Measurements from ENCODE around the gene MARCHF3. TPM values are rescaled to one million over a fixed set of nuclear protein-coding genes. Genes with fewer than 3 reads are reported as not detected.

MARCHF3 gene
- total and polyA plus RNA-seq, 2 of the 13 experiments (the other 11 are each of a cell fraction or from before 2014, with no cell fraction given) = 4.8 to 11.9 TPM

DNA sequence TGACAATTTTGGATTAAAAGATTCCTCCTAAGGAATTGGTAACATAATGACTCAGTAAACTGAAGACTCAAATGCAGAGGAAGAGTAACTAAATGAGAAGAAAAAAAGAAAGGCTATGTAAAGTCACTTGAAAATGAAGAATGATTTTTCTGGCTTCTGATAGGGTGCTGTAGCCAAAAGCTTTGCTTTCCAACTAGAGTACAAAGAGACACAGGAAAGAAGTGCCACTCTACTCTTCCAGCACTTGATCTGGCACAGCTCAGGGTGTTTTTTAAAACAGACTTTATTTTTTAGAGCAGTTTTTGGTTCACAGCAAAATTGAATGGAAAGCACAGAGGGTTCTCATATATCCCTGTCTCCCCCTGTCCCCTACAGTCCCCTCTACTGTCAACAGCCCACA is 130.9 kb downstream of the MARCHF3 start (continued):
- TF ChIP-seq, protein P1, sequence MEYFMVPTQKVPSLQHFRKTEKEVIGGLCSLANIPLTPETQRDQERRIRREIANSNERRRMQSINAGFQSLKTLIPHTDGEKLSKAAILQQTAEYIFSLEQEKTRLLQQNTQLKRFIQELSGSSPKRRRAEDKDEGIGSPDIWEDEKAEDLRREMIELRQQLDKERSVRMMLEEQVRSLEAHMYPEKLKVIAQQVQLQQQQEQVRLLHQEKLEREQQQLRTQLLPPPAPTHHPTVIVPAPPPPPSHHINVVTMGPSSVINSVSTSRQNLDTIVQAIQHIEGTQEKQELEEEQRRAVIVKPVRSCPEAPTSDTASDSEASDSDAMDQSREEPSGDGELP (IDR thresholded peaks at IDR 0.05; ENCODE audit: borderline replicate concordance, low read depth) = no peak
- TF ChIP-seq ZNF629 (CRISPR knock-in tag; conservative IDR thresholded peaks at IDR 0.05) (no peak), ZNF530 (CRISPR knock-in tag; IDR thresholded peaks at IDR 0.05; ENCODE audit: low read depth) (no peak), ARNTL (CRISPR knock-in tag; IDR thresholded peaks at IDR 0.05) (no peak)
- TF ChIP-seq, protein P2, sequence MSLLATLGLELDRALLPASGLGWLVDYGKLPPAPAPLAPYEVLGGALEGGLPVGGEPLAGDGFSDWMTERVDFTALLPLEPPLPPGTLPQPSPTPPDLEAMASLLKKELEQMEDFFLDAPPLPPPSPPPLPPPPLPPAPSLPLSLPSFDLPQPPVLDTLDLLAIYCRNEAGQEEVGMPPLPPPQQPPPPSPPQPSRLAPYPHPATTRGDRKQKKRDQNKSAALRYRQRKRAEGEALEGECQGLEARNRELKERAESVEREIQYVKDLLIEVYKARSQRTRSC (CRISPR knock-in tag; IDR thresholded peaks at IDR 0.05; ENCODE audit: low read depth) = no peak

DNA sequence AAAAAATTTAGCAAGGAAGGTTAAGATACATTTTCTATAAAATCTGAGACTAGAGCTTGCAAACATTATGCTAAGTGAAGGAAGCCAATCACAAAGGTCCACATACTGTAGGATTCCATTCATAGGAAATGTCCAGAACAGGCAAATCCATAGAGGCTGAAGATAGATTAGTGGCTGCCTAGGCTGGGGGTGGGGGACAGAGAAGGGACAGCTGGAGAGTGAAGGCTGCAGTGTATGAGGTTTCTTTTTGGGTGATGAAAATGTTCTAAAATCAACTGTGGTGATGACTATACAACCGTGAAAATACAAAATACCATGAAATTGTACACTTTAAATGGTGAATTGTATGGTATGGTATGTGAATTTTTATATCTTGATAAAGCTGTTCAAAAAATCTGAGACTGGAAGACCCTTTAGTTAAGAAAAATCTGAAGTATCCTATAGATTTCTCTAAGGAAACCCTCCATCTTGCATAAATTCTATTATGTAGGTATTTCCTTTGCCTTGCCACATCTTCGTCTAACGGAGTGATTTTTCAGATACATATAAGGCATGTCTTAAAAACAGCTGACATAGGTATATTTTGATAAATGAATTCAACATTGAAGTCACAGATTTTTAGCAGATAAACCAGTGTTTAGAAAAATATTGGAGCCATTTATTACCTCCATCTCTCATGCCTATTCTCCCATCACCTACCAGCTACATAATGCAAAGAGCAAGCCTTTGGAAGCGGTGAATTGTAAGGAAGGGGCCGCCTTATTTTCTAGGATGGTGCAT is 132.3 kb downstream of the MARCHF3 start:
- Histone ChIP-seq H3K4me1 (ENCODE audit: insufficient read depth, low read length) (peaks cover 9% of the 10 kb centered on the region), H4K20me1 (ENCODE audit: insufficient read depth, low read length) (no peaks in the 10 kb centered on the region), H2AFZ (ENCODE audit: low read length) (no peak overlapping the region), H3K27ac (ENCODE audit: extremely low read length, insufficient read depth, low read length) (no peak overlapping the region), H3K9ac (ENCODE audit: insufficient read depth, low read depth, low read length) (no peak overlapping the region), H3K4me3 (replicated peaks in 1 of 3; ENCODE audit: insufficient read depth in 1 of 3, low read depth in 2 of 3, low read length in 3 of 3) (no peak overlapping the region), H3K79me2 (ENCODE audit: insufficient read depth, low read length) (no peaks in the 10 kb centered on the region), H3K9me3 (ENCODE audit: low read length) (no peaks in the 10 kb centered on the region), H3K36me3 (replicated peaks in 1 of 2; ENCODE audit: control insufficient read depth in 1 of 2, insufficient read depth in 2 of 2, low read length in 2 of 2) (no peaks in the 10 kb centered on the region), H3K27me3 (ENCODE audit: control insufficient read depth in 1 of 2, insufficient read depth in 2 of 2, low read length in 2 of 2) (no peaks in the 10 kb centered on the region), H3K4me2 (ENCODE audit: low read depth, low read length) (no peak overlapping the region)
- TF ChIP-seq ATM (IDR thresholded peaks at IDR 0.05; ENCODE audit: borderline replicate concordance) (no peak), MAFK (conservative IDR thresholded peaks at IDR 0.05 in 1 of 2, IDR thresholded peaks at IDR 0.05 in 1 of 2; ENCODE audit: low read length in 2 of 2) (peak; percentile 74 to 91), ZKSCAN1 (IDR thresholded peaks at IDR 0.05; ENCODE audit: low read length) (no peak), ZNF761 (CRISPR knock-in tag; conservative IDR thresholded peaks at IDR 0.05) (no peak), MAFF (IDR thresholded peaks at IDR 0.05; ENCODE audit: low read depth, low read length) (peak; percentile 82), MEIS1 (CRISPR knock-in tag; IDR thresholded peaks at IDR 0.05; ENCODE audit: borderline replicate concordance) (no peak), NCOA5 (CRISPR knock-in tag; IDR thresholded peaks at IDR 0.05) (no peak), NFKBIZ (CRISPR knock-in tag; IDR thresholded peaks at IDR 0.05) (no peak), ZNF660 (CRISPR knock-in tag; IDR thresholded peaks at IDR 0.05; ENCODE audit: borderline replicate concordance, low read depth) (no peak), ZNF780A (CRISPR knock-in tag; IDR thresholded peaks at IDR 0.05) (no peak), ARHGAP35 (CRISPR knock-in tag; IDR thresholded peaks at IDR 0.05; ENCODE audit: borderline replicate concordance) (no peak)
- TF ChIP-seq, protein P3, sequence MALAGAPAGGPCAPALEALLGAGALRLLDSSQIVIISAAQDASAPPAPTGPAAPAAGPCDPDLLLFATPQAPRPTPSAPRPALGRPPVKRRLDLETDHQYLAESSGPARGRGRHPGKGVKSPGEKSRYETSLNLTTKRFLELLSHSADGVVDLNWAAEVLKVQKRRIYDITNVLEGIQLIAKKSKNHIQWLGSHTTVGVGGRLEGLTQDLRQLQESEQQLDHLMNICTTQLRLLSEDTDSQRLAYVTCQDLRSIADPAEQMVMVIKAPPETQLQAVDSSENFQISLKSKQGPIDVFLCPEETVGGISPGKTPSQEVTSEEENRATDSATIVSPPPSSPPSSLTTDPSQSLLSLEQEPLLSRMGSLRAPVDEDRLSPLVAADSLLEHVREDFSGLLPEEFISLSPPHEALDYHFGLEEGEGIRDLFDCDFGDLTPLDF (CRISPR knock-in tag; IDR thresholded peaks at IDR 0.05) = no peak
- WGBS (ENCODE audit: low lambda C conversion rate) = 89% methylated on average over 5 of the region's 5 CpGs
- no peak for FAIRE-seq
- DNase-seq (ENCODE audit: low spot score) = no peak
- BruUV-seq (replicated peaks) = no TSS peak
- intact Hi-C loops (cut with micrococcal nuclease; ENCODE audit: unreplicated experiment) (no loop called here), in situ Hi-C loops (cut with HindIII; ENCODE audit: extremely low pct_ligation_motif_present, low pct_unique_long_range_greater_than_20kb) (no loop called here)
- ChIA-PET POLR2A (no interaction called here), CTCF (ENCODE audit: low intra/inter-chr PET ratio, low total read pairs) (no interaction called here)
- no peak for ATAC-seq
